Measurements from ENCODE around the gene SFXN2. TPM values are rescaled to one million over a fixed set of nuclear protein-coding genes. Genes with fewer than 3 reads are reported as not detected.
A peak's percentile ranks its signal among the peaks of the same experiment; 100 is the strongest.

Gene SFXN2
- total RNA-seq, 4 donors from 2014 or later: 1.9 to 5.6 (median 3.1) TPM

GRCh38 chr10:102785818-102786217, 71.4 kb downstream of the SFXN2 start:
- H3K4me1 ChIP-seq: peaks cover 66% of the 10 kb centered on the region
- H3K27ac ChIP-seq: peak overlapping the region; percentile 36
- H3K9me3 ChIP-seq: no peaks in the 10 kb centered on the region
- WGBS: 33% methylated on average over 2 of the region's 2 CpGs
- H3K4me3 ChIP-seq: no peak overlapping the region
- H3K27me3 ChIP-seq: no peaks in the 10 kb centered on the region
- TF ChIP-seq POLR2A (IDR thresholded peaks at IDR 0.05) (no peak), POLR2AphosphoS5 (IDR thresholded peaks at IDR 0.05) (peak in 1 of 3 donors; percentile 7), CTCF (IDR thresholded peaks at IDR 0.05) (no peak), EP300 (IDR thresholded peaks at IDR 0.05) (no peak)
- no peak for DNase-seq (ENCODE audit: low spot score in 2 of 2)
- no peaks in the 10 kb centered on the region for H3K36me3 ChIP-seq

- whole genome bisulfite sequencing: 57% methylated on average over 8 of the region's 8 CpGs
- Histone ChIP-seq H3K9me3 (no peaks in the 10 kb centered on the region), H3K4me3 (no peak overlapping the region), H3K4me1 (peaks cover 67% of the 10 kb centered on the region), H3K27ac (peak overlapping the region; percentile 57), H3K27me3 (no peaks in the 10 kb centered on the region), H3K36me3 (no peaks in the 10 kb centered on the region)
- no peak for DNase-seq (ENCODE audit: low spot score in 2 of 2)
- TF ChIP-seq POLR2AphosphoS5 (IDR thresholded peaks at IDR 0.05) (no peak), POLR2A (IDR thresholded peaks at IDR 0.05) (no peak), CTCF (IDR thresholded peaks at IDR 0.05) (no peak)
Observed at GRCh38 chr10:102791754-102792395, 77.4 kb downstream of the SFXN2 start.

Other genes with a start within 250 kb of the SFXN2 start
- gene ACTR1A, start 211.9 kb upstream of the SFXN2 start, total RNA-seq: 100 to 1,000 TPM in 3 of 4 donors, 10 to 100 TPM in 1; 71.5 to 108 (median 105) TPM
- gene SUFU, start 210.7 kb upstream of the SFXN2 start, total RNA-seq: 10 to 100 TPM; 15.3 to 22.7 (median 18.9) TPM
- gene TRIM8, start 70.2 kb upstream of the SFXN2 start, total RNA-seq: 100 to 1,000 TPM in 2 of 4 donors, 10 to 100 TPM in 2; 73.1 to 113 (median 96.1) TPM
- gene ARL3, start 239 bp upstream of the SFXN2 start, total RNA-seq: 1 to 10 TPM; 3.4 to 6.0 (median 3.8) TPM
- 100 to 1,000 TPM; 103 to 166 (median 125) TPM for gene WBP1L, start 29.3 kb downstream of the SFXN2 start, total RNA-seq
- gene CYP17A1, start 122.8 kb downstream of the SFXN2 start, total RNA-seq: not detected
- gene BORCS7, start 139.6 kb downstream of the SFXN2 start, total RNA-seq: 10 to 100 TPM; 20.7 to 27.2 (median 25.4) TPM
- gene AS3MT, start 154.8 kb downstream of the SFXN2 start, total RNA-seq: 1 to 10 TPM; 1.4 to 4.7 (median 3.6) TPM
- 10 to 100 TPM in 3 of 4 donors, 1 to 10 TPM in 1; 8.7 to 16.9 (median 12.9) TPM for gene CNNM2, start 203.7 kb downstream of the SFXN2 start, total RNA-seq